ENCODE data around the gene MET. TPM values are rescaled to one million over a fixed set of nuclear protein-coding genes. Genes with fewer than 3 reads are reported as not detected.
"Not testable (repeated sequence)": the region's sequence is repeated elsewhere in the genome, so short reads cannot be mapped to it uniquely, and the experiment has no call there.

Gene MET
- total RNA-seq, 1 experiment from 2014 or later: 200 TPM

GRCh38 chr7:116641551-116642153 is 30.3 kb upstream of the MET start:
- ChIA-PET RAD21 (ENCODE audit: low non-redundant PET in 1 of 2, low total read pairs in 2 of 2, uncharacterized antibody in 2 of 2, unreplicated experiment in 2 of 2) (no interaction called here), POLR2A (no interaction called here), CTCF (no interaction called here)
- Histone ChIP-seq H3K4me2 (ENCODE audit: low read length) (no peak overlapping the region), H3K9ac (ENCODE audit: low read length) (no peak overlapping the region), H3K4me3 (replicated peaks in 1 of 2; ENCODE audit: low read depth in 1 of 2, low read length in 2 of 2) (no peak overlapping the region), H3K4me1 (ENCODE audit: control insufficient read depth in 1 of 2, insufficient read depth in 2 of 2, low read length in 2 of 2) (no peaks in the 10 kb centered on the region), H4K20me1 (ENCODE audit: insufficient read depth) (no peaks in the 10 kb centered on the region), H3K27me3 (ENCODE audit: insufficient read depth, low read length) (no peaks in the 10 kb centered on the region), H3K36me3 (ENCODE audit: control insufficient read depth in 1 of 2, insufficient read depth in 2 of 2, low read length in 2 of 2) (no peaks in the 10 kb centered on the region), H2AFZ (ENCODE audit: low read depth, low read length, poor library complexity, severe bottlenecking) (peak overlapping the region; percentile 58), H3K79me2 (ENCODE audit: insufficient read depth, low read length) (no peaks in the 10 kb centered on the region), H3K27ac (ENCODE audit: low read depth, low read length) (no peak overlapping the region), H3K9me3 (ENCODE audit: control insufficient read depth in 1 of 2, insufficient read depth in 1 of 2, low read depth in 1 of 2, low read length in 2 of 2) (no peaks in the 10 kb centered on the region), H3K9me2 (ENCODE audit: insufficient read depth) (no peaks in the 10 kb centered on the region)
- BruUV-seq (replicated peaks): no TSS peak
- intact Hi-C loops (cut with micrococcal nuclease): no loop called here
- DNase-seq (ENCODE audit: low read depth, low spot score) (no peak), ATAC-seq (no peak)
- TF ChIP-seq FOSL1 (IDR thresholded peaks at IDR 0.05; ENCODE audit: low read depth) (no peak), REST (IDR thresholded peaks at IDR 0.05; ENCODE audit: low read depth) (no peak), POLR2AphosphoS5 (IDR thresholded peaks at IDR 0.05; ENCODE audit: low read depth, low read length) (no peak), ATF3 (IDR thresholded peaks at IDR 0.05) (no peak)

GRCh38 chr7:116643148-116643547 is 28.8 kb upstream of the MET start:
- H3K79me2 ChIP-seq (ENCODE audit: insufficient read depth, low read length); H3K9me2 ChIP-seq (ENCODE audit: insufficient read depth); DNase-seq (ENCODE audit: low read depth, low spot score); H3K4me2 ChIP-seq (ENCODE audit: low read length); H3K4me3 ChIP-seq (replicated peaks in 1 of 2; ENCODE audit: low read depth in 1 of 2, low read length in 2 of 2); H3K27ac ChIP-seq (ENCODE audit: low read depth, low read length); H3K36me3 ChIP-seq (ENCODE audit: control insufficient read depth in 1 of 2, insufficient read depth in 2 of 2, low read length in 2 of 2); RAD21 ChIA-PET (ENCODE audit: low non-redundant PET in 1 of 2, low total read pairs in 2 of 2, uncharacterized antibody in 2 of 2, unreplicated experiment in 2 of 2); H3K27me3 ChIP-seq (ENCODE audit: insufficient read depth, low read length); BruUV-seq (replicated peaks); H3K9ac ChIP-seq (ENCODE audit: low read length); H3K9me3 ChIP-seq (ENCODE audit: control insufficient read depth in 1 of 2, insufficient read depth in 1 of 2, low read depth in 1 of 2, low read length in 2 of 2); H3K4me1 ChIP-seq (ENCODE audit: control insufficient read depth in 1 of 2, insufficient read depth in 2 of 2, low read length in 2 of 2); ATAC-seq; CTCF ChIA-PET; intact Hi-C loops (cut with micrococcal nuclease); H4K20me1 ChIP-seq (ENCODE audit: insufficient read depth): not testable (repeated sequence)
- POLR2A ChIA-PET: interaction anchor here (0.7 kb wide), 1 partner anchor 312 kb away, joined by 3 read pairs; no protein-coding TSS in a partner anchor
- peak overlapping the region; percentile 58 for H2AFZ ChIP-seq (ENCODE audit: low read depth, low read length, poor library complexity, severe bottlenecking)

Measured in HCT116 (cell line).